HG03521 (cell line): Measurements from ENCODE around the gene ALB.

ENCODE experiments used
- ATAC-seq: cut with Tn5 transposase; IDR thresholded peaks from one replicate; pipeline ENCODE4 v1.9.1; 2021; ENCODE audit warnings: mild to moderate bottlenecking, moderate library complexity; ENCODE audit not compliant: unreplicated experiment

Gene ALB

DNA sequence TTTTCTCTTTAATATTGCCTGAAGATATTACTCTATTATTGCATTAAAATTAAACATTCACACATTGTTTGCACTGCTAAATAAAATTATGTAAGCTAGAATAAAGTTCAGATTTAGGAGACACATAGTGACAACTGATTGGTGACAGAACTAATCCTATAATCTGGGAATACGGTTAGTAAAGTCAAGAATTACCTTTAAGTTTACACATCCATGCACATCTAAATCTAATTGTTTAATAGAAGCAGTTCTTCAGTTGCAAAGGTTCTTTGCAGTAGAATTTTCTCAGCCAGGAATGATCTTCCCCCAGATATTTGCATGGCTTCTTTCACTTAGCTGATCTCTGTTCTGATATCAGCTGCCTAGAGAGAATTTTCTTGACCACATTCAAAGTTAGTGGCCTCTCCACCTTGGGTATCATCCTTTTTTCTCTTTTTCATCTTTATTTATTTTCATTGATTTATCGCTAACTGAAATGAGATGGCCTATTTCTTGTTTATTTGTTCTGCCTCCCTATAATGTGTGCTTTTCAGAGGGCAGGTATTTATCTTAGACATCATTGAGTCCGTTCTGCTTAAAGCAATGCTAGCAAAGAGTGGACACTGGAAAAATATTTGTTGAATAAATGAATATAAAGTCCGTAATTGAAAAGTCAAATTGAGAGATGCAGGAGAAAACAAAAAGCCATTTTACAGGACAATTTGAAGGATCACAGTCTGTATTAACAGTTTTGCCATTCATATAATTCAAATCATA is 44.5 kb downstream of the ALB start:
- ATAC-seq, result no peak

DNA sequence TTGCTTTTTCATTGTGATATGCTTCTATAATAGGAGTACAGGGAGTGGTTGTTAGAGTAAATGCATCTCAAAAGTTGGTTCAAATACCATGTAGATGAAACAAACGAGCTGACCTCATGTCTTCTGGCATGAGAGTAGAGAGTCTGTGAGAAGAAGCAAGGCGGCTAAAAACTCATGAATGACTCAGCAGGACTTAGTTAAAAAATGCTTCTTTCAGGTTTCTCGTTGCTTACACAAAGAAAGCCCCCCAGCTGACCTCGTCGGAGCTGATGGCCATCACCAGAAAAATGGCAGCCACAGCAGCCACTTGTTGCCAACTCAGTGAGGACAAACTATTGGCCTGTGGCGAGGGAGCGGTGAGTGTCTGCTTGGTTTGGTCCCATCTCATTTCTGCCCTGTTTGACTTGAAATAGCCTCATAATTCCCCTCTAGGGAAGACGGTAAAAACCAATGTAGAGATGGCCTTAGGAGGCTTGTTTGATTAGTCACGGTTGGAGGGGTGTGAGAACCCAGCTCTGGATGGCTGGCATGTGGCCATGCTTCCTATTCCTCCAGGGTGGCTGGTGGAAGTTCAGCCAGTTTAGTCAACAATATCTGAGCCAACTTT is 46.4 kb downstream of the ALB start:
- no peak for ATAC-seq

DNA sequence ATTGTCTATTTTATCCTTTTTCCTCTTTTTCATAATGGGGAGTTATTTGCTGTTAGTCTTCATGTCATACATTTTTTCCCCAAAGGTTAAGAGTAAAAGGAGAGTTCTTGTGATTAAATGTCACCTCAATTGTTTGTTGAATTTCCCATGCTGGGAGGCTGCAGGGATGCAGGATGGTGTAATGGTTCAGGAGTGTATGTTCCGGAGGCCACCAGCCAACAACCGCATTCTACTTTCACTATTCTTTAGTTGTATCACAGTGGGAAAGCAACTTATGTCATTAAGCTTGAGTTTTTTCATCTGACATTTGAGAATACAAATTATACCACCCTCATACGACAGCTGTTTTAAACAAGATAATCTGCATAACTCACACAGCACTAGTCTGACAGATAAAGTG is 47.3 kb downstream of the ALB start:
- no peak for ATAC-seq

DNA sequence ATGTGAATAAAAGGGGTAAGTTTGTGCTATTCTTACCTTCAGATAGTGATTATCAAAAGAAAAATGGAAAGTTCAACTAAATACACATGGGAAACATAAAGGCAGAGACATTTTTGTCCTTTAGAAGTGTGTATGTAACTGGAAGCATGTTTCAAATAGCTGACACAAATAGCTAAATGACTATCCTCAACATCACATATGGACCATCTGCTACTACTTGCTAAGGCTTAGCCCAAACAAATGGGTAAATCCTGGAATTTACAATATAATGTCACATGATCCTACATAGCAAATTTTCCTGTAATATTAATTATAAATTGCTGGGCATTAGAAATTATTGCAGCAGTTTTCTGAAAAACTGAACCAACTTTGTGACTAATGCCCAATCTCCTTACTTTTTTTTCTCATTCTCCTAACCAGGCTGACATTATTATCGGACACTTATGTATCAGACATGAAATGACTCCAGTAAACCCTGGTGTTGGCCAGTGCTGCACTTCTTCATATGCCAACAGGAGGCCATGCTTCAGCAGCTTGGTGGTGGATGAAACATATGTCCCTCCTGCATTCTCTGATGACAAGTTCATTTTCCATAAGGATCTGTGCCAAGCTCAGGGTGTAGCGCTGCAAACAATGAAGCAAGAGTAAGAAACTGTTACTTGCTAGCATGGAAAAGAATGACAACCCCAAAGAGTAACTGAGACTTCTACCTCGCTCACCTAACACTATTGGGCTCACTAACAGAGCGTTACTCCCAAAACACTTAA is 48.1 kb downstream of the ALB start:
- ATAC-seq, result no peak

DNA sequence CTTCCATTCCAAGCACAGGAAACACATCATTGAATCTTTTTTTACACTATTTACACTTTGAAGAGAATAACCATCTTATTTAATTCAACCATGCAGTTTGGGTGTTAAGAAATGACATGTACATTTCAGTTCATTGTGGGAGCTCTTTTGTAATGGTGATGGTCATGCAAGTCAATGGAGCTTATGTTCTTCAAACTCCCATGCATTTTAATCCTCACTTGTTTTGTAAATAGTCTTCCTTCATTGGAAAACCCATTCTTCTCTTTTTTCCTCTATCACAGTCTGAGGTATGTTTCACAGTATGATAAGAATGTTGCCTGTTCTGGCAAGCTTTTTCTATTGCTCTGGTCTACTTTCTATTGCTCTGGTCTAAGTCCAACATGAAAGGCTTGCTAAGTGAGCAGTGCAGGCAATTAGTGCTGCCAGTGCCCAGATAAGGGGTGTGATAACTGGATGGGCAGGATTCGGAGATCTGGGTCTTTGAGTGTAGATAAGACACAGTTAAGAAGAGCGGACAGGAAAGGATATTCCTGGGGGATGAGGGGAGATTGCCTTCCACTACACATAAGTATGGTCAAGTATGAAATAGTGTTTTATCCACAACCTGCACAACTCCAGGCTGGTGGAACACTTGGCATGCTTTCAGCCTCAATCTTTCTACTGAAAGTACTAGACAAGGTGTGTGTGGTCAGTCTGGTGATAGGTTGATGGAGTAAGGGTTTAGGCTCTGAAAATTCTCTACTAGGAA is 49.0 kb downstream of the ALB start:
- ATAC-seq, result no peak

DNA sequence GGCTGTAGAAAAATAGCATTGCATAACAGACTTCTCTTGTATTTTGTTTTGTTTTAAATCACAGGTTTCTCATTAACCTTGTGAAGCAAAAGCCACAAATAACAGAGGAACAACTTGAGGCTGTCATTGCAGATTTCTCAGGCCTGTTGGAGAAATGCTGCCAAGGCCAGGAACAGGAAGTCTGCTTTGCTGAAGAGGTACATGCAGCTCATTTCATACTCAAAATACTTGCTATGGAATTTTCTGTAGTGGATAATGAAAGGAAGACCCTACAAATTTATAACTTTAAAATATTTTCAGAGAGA is 49.6 kb downstream of the ALB start:
- ATAC-seq, result no peak

DNA sequence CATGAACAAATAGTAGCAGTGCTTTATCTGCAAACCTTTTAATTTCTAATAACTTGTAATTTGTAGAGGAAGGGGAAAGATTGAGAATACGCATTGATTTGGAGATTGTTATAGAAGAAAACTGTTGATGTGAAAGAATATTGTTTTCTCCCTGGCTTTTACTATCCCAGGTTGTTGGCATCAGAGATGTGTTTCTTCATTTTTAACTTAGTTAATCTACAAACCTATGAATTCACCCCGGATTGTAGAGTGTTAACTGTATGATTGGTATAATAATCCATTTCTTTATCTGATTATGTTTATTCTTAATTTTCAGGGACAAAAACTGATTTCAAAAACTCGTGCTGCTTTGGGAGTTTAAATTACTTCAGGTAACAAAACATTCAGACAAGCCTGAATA is 50.8 kb downstream of the ALB start:
- no peak for ATAC-seq

DNA sequence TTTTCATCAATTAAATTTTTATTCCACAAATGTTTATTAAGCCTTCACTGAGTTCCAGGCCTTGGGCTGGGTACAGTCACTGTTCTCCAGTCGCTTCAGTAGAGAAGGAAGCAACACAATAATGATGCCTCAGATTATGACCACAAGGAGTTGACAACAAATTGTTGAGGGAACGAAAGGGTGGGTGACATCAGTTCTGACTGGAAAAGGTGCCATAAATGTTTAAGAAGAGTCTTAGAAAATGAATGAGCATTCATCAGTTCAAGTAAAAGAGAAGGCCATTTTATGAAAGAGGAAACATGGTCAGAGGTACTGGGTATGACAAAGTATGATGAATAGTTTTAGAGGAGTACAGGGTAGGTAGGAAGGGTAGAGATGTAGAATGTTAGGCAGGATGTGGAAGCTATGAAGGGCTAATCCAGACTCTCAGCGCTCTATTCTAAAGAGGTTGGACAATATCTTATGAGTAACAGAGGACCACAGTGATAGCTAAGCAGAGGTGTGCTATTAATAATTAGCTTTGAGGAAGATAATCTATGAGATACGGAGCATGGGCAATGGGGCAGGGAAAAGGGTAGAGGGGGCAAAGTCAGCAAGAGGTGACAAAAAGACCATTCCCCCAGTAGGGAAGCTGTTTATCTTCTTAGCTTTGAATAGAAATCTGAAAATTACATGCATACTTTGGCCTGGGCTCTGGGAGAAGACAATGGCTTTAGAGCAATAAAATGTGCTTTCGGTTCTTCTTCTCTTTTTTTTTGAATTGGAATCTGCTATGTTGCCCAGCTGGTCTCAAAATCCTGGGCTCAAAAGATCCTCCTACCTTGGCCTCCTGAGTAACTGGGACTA is 52.3 kb downstream of the ALB start:
- ATAC-seq, result no peak

DNA sequence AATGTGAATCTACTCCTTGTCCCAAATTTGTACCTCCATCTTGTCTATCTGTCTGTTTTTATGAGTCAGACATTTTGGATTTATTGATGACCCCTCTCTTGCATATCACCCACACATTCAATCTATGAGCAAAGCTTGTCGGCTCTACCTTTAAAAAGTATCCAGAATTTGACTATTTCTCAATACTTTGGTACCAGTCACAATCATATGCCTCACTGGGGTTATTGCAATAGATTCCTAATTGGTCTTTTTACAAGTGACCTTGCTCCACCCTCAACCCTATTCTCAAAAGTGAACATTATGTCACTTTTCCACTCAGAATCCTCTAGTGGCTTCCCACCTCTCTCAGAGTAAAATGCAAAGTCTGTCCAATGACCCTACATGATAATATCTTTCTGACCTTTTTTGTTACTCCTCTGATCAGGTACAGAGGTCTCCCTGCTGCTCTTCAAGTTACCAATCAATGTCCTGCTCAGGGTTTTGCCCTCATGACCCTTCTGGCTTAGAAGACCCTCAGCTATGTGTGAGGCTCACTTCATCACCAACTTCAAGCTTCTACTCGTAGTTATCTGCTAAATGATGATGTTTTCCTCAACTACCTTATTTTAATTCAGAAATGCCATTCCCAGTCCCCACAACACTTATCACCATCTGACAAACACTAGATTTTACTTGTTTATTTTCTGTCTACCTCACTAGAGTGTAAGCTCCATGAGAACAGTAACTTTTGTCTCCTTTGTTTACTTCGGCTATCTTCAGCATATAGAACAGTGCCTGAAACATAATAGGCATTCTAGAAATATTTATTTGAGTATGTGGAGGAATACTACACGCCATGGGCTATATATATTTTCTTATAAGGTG is 54.3 kb downstream of the ALB start:
- no peak for ATAC-seq

DNA sequence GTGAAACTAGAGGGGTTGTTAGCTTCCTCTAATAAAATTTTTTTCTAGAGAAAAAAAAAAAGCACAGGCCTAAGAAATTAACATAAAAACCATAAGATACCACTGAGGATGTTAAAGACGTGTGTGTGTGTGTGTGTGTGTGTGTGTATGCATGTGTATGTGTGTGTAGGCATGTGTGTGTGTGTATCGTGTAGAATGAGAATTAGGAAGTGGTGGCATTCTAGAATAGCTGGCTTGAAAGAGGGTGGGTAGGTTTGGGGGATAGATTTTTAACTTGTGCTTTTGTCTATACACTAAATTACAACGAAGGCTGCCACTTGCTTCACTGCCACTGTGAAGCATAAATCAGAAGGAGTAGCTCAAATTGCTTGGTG is 54.9 kb downstream of the ALB start:
- ATAC-seq, result no peak

DNA sequence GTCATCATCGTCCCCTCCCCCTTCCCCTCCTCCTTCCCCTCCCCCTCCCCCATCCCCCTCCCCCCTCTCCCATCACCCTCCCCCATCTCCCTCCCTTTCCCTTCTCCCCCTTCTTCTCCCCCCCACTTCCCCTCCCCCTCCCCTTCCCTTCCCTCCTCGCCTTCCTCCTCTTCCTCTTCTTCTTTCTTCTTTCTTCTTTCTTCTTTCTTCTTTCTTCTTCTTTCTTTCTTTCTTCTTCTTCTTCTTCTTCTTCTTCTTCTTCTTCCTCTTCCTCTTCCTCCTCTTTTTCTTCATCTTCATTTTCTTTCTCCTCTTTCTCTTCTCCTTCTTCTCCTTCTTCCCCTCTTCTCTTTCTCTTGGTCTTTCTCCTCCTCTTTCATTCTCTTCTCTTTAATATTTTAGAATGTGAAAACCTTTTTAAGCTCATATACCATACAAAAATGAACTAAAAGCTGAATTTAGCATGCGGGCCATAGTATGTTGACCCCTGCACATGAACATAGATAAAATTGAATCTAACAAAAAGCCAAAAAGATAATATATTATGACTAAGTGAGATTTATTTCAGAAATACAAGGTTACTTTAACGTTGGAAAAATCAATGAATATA is 56.9 kb downstream of the ALB start:
- no peak for ATAC-seq

DNA sequence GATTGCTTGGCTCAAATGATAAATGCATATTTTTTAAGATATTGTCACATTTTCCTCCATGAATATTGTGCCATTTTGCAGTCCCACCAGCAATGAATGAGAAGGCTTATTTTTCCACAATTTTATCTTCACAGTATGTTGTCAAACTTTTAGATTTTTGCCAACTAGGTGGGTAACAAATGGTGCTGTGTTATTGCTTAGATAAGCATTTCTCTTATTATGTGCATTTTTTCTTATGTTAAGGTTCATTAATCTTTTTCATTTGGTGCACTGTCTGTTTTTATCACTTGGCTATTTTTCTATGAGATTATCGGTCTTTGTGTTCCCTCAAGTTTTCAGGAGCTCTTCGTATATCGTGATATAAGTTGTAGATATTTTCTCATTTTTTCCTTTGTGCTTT is 64.1 kb downstream of the ALB start:
- ATAC-seq, result no peak

DNA sequence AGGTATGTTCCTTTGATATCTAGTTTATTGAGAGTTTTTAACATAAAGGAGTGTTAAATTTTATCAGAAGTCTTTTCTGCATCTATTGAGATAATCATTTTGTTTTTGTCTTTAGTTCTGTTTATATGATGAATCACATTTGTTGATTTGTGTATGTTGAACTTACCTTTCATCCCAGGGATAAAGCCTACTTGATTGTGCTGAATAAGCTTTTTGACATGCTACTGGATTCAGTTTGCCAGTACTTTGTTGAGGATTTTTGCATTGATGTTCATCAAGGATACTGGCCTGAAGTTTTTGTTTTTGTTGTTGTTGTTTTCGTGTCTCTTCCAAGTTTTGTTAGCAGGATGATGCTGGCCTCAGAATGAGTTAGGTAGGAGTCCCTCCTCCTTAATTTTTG is 66.6 kb downstream of the ALB start:
- no peak for ATAC-seq
